GM23338 (cell line): Measurements from ENCODE around the gene RASL11A. TPM values are rescaled to one million over a fixed set of nuclear protein-coding genes. Genes with fewer than 3 reads are reported as not detected.

Experiments used
- ATAC-seq: fragments of 200-7000 bp; cut with Tn5 transposase; 3 replicates; pipeline ENCODE4 v1.9.1; 2020
- DNase-seq: peaks from one replicate; pipeline ENCODE4 v3.0.0-alpha.2; 2015; ENCODE audit warnings: low spot score
- H2AFZ ChIP-seq: fragments of 200-600 bp; sonication (generic); 2 replicates; pipeline ENCODE4 v1.8.0; 2016; ENCODE audit warnings: antibody characterized with exemption, mild to moderate bottlenecking, moderate library complexity
- H3F3A ChIP-seq: fragments of 200-600 bp; sonication (generic); replicated peaks from 2 replicates; pipeline ENCODE4 v1.8.0; 2017; ENCODE audit warnings: antibody characterized with exemption, mixed run types, low read depth
- H3K27ac ChIP-seq: fragments of 200-600 bp; sonication (generic); 2 replicates; pipeline ENCODE4 v1.6.1; 2016; ENCODE audit warnings: low read depth
- H3K27me3 ChIP-seq: fragments of 200-600 bp; sonication (generic); 2 replicates; pipeline ENCODE4 v1.8.0; 2016; ENCODE audit warnings: mild to moderate bottlenecking, mixed run types, moderate library complexity; ENCODE audit not compliant: insufficient read depth
- H3K36me3 ChIP-seq: fragments of 200-600 bp; sonication (generic); 2 replicates; pipeline ENCODE4 v1.8.0; 2016; ENCODE audit warnings: mild to moderate bottlenecking; ENCODE audit not compliant: insufficient read depth
- H3K4me1 ChIP-seq: fragments of 200-600 bp; sonication (generic); 2 replicates; pipeline ENCODE4 v1.8.0; 2016; ENCODE audit warnings: mild to moderate bottlenecking, moderate library complexity; ENCODE audit not compliant: insufficient read depth
- H3K4me2 ChIP-seq: fragments of 200-600 bp; sonication (generic); 2 replicates; pipeline ENCODE4 v1.7.1; 2017; ENCODE audit warnings: mixed run types
- H3K4me3 ChIP-seq: fragments of 200-600 bp; sonication (generic); 2 replicates; pipeline ENCODE4 v1.6.1; 2016; ENCODE audit warnings: mixed run types
- H3K79me2 ChIP-seq: fragments of 200-600 bp; sonication (generic); replicated peaks from 2 replicates; pipeline ENCODE4 v1.8.0; 2017; ENCODE audit warnings: mild to moderate bottlenecking; ENCODE audit not compliant: insufficient read depth
- H3K9me2 ChIP-seq: fragments of 200-600 bp; sonication (generic); 2 replicates; pipeline ENCODE4 v1.8.0; 2017; ENCODE audit not compliant: insufficient read depth
- H4K20me1 ChIP-seq: fragments of 200-600 bp; sonication (generic); replicated peaks from 2 replicates; pipeline ENCODE4 v1.8.0; 2017; ENCODE audit warnings: mild to moderate bottlenecking; ENCODE audit not compliant: insufficient read depth
- H3K27ac Mint-ChIP-seq: 2 replicates; pipeline ENCODE4 v1.8.0; 2020; ENCODE audit warnings: inconsistent platforms, mild to moderate bottlenecking, moderate library complexity, mixed read lengths
- H3K27me3 Mint-ChIP-seq: 3 replicates; pipeline ENCODE4 v1.8.0; 2022; ENCODE audit warnings: low read depth, mild to moderate bottlenecking, moderate library complexity, mixed read lengths, inconsistent platforms; ENCODE audit not compliant: insufficient read depth, poor library complexity
- H3K36me3 Mint-ChIP-seq: 3 replicates; pipeline ENCODE4 v1.8.0; 2021; ENCODE audit warnings: low read depth, mild to moderate bottlenecking, inconsistent platforms, moderate library complexity, mixed read lengths
- H3K4me1 Mint-ChIP-seq: 3 replicates; pipeline ENCODE4 v1.8.0; 2020; ENCODE audit warnings: mild to moderate bottlenecking, inconsistent platforms, mixed read lengths
- H3K4me3 Mint-ChIP-seq: 3 replicates; pipeline ENCODE4 v1.8.0; 2021; ENCODE audit warnings: moderate library complexity, mild to moderate bottlenecking, inconsistent platforms, mixed read lengths
- H3K9me3 Mint-ChIP-seq: 3 replicates; pipeline ENCODE4 v1.8.0; 2020; ENCODE audit warnings: moderate library complexity, mild to moderate bottlenecking, inconsistent platforms, mixed read lengths
- CREB1 ChIP-seq: fragments of 250-450 bp; sonication (Bioruptor Pico); IDR thresholded peaks from 2 replicates; pipeline ENCODE4 v1.5.0; 2020; ENCODE audit warnings: low read depth, mild to moderate bottlenecking, moderate library complexity
- CTCF ChIP-seq, 2 experiments: fragments of 200-600 bp in 1 of 2; sonication (generic) in 1 of 2; conservative IDR thresholded peaks; 2 replicates each; pipeline versions ENCODE4 v1.5.1 to v1.6.1; 2016 to 2017; ENCODE audit warnings: antibody characterized with exemption in 2 of 2, low read depth in 2 of 2, mild to moderate bottlenecking in 2 of 2, moderate library complexity in 1 of 2
- EZH2 ChIP-seq: fragments of 200-600 bp; sonication (generic); IDR thresholded peaks from one replicate; pipeline ENCODE4 v1.8.0; 2017; ENCODE audit warnings: antibody characterized with exemption, mild to moderate bottlenecking, low read depth; ENCODE audit not compliant: unreplicated experiment
- EZH2phosphoT487 ChIP-seq: fragments of 200-600 bp; sonication (generic); IDR thresholded peaks from one replicate; pipeline ENCODE4 v1.8.1; 2018; ENCODE audit warnings: antibody characterized with exemption; ENCODE audit not compliant: unreplicated experiment
- JUNB ChIP-seq: IDR thresholded peaks from one replicate; pipeline ENCODE4 v1.6.1; 2016; ENCODE audit warnings: antibody characterized with exemption; ENCODE audit not compliant: unreplicated experiment
- NANOG ChIP-seq: IDR thresholded peaks from 2 replicates; pipeline ENCODE4 v1.6.1; 2016; ENCODE audit warnings: antibody characterized with exemption, borderline replicate concordance
- POLR2AphosphoS5 ChIP-seq: IDR thresholded peaks from 2 replicates; pipeline ENCODE4 v1.6.1; 2016; ENCODE audit warnings: antibody characterized with exemption, low read depth
- REST ChIP-seq: IDR thresholded peaks from one replicate; pipeline ENCODE4 v1.6.1; 2018; ENCODE audit warnings: antibody characterized with exemption; ENCODE audit not compliant: unreplicated experiment
- STAT1 ChIP-seq: IDR thresholded peaks from one replicate; pipeline ENCODE4 v1.6.1; 2016; ENCODE audit warnings: antibody characterized with exemption; ENCODE audit not compliant: unreplicated experiment
- ZNF114 ChIP-seq: fragments of 250-450 bp; sonication (Bioruptor Pico); IDR thresholded peaks from 2 replicates; pipeline ENCODE4 v1.5.0; 2020; ENCODE audit warnings: mild to moderate bottlenecking, moderate library complexity
- ZNF331 ChIP-seq: fragments of 250-450 bp; sonication (Bioruptor Pico); IDR thresholded peaks from 2 replicates; pipeline ENCODE4 v1.5.0; 2020; ENCODE audit warnings: low read depth, mild to moderate bottlenecking, moderate library complexity
- polyA plus RNA-seq: library from polyadenylated mRNA; unstranded; fragments of >200 nt; fragmentation: Nextera tagmentation; extraction: Ambion mirVana; gene quantifications from 2 replicates; pipeline ENCODE4 v1.2.1, GENCODE V29; 2016
- total RNA-seq: library from RNA; depleted of rRNA; stranded (reverse); fragments of >200 nt; shearing (Covaris generic); gene quantifications from 2 replicates; pipeline ENCODE4 v1.2.3, GENCODE V29; 2014
- TF ChIP-seq, protein P1 (sequence below): IDR thresholded peaks from 2 replicates; pipeline ENCODE4 v1.6.1; 2016; ENCODE audit warnings: antibody characterized with exemption
- TF ChIP-seq, protein P2 (sequence below): fragments of 250-450 bp; sonication (Bioruptor Pico); IDR thresholded peaks from 2 replicates; pipeline ENCODE4 v1.5.0; 2020; ENCODE audit warnings: mild to moderate bottlenecking, moderate library complexity

Gene RASL11A
- total and polyA plus RNA-seq, 2 experiments from 2014 or later: 1.9 to 3.3 TPM

GRCh38 chr13:27273658-27274425, 3.2 kb downstream of the RASL11A start:
- TF ChIP-seq EZH2: no peak
- TF ChIP-seq, protein P1, sequence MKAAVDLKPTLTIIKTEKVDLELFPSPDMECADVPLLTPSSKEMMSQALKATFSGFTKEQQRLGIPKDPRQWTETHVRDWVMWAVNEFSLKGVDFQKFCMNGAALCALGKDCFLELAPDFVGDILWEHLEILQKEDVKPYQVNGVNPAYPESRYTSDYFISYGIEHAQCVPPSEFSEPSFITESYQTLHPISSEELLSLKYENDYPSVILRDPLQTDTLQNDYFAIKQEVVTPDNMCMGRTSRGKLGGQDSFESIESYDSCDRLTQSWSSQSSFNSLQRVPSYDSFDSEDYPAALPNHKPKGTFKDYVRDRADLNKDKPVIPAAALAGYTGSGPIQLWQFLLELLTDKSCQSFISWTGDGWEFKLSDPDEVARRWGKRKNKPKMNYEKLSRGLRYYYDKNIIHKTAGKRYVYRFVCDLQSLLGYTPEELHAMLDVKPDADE: no peak
- no peak for TF ChIP-seq NANOG
- no peak for TF ChIP-seq JUNB
- TF ChIP-seq STAT1: no peak
- no peak for TF ChIP-seq ZNF114
- no peak for TF ChIP-seq EZH2phosphoT487
- TF ChIP-seq, protein P2, sequence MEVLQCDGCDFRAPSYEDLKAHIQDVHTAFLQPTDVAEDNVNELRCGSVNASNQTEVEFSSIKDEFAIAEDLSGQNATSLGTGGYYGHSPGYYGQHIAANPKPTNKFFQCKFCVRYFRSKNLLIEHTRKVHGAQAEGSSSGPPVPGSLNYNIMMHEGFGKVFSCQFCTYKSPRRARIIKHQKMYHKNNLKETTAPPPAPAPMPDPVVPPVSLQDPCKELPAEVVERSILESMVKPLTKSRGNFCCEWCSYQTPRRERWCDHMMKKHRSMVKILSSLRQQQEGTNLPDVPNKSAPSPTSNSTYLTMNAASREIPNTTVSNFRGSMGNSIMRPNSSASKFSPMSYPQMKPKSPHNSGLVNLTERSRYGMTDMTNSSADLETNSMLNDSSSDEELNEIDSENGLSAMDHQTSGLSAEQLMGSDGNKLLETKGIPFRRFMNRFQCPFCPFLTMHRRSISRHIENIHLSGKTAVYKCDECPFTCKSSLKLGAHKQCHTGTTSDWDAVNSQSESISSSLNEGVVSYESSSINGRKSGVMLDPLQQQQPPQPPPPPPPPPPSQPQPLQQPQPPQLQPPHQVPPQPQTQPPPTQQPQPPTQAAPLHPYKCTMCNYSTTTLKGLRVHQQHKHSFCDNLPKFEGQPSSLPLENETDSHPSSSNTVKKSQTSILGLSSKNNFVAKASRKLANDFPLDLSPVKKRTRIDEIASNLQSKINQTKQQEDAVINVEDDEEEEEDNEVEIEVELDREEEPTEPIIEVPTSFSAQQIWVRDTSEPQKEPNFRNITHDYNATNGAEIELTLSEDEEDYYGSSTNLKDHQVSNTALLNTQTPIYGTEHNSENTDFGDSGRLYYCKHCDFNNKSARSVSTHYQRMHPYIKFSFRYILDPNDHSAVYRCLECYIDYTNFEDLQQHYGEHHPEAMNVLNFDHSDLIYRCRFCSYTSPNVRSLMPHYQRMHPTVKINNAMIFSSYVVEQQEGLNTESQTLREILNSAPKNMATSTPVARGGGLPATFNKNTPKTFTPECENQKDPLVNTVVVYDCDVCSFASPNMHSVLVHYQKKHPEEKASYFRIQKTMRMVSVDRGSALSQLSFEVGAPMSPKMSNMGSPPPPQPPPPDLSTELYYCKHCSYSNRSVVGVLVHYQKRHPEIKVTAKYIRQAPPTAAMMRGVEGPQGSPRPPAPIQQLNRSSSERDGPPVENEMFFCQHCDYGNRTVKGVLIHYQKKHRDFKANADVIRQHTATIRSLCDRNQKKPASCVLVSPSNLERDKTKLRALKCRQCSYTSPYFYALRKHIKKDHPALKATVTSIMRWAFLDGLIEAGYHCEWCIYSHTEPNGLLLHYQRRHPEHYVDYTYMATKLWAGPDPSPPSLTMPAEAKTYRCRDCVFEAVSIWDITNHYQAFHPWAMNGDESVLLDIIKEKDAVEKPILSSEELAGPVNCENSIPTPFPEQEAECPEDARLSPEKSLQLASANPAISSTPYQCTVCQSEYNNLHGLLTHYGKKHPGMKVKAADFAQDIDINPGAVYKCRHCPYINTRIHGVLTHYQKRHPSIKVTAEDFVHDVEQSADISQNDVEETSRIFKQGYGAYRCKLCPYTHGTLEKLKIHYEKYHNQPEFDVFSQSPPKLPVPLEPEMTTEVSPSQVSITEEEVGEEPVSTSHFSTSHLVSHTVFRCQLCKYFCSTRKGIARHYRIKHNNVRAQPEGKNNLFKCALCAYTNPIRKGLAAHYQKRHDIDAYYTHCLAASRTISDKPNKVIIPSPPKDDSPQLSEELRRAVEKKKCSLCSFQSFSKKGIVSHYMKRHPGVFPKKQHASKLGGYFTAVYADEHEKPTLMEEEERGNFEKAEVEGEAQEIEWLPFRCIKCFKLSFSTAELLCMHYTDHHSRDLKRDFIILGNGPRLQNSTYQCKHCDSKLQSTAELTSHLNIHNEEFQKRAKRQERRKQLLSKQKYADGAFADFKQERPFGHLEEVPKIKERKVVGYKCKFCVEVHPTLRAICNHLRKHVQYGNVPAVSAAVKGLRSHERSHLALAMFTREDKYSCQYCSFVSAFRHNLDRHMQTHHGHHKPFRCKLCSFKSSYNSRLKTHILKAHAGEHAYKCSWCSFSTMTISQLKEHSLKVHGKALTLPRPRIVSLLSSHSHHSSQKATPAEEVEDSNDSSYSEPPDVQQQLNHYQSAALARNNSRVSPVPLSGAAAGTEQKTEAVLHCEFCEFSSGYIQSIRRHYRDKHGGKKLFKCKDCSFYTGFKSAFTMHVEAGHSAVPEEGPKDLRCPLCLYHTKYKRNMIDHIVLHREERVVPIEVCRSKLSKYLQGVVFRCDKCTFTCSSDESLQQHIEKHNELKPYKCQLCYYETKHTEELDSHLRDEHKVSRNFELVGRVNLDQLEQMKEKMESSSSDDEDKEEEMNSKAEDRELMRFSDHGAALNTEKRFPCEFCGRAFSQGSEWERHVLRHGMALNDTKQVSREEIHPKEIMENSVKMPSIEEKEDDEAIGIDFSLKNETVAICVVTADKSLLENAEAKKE (CRISPR knock-in tag): no peak
- no peak for TF ChIP-seq POLR2AphosphoS5
- TF ChIP-seq CREB1: no peak
- no peak for TF ChIP-seq ZNF331 (CRISPR knock-in tag)
- no peak for TF ChIP-seq CTCF (conservative IDR thresholded peaks at IDR 0.05; ENCODE audit: low read depth in 2 of 2)
- TF ChIP-seq REST: no peak
- ATAC-seq: no peak
- H3K27me3 ChIP-seq: peaks cover 27% of the 10 kb centered on the region

More at GRCh38 chr13:27273658-27274425, 3.2 kb downstream of the RASL11A start:
- H3K4me2 ChIP-seq: no peak overlapping the region
- Mint-ChIP-seq H3K36me3 (no peaks in the 10 kb centered on the region), H3K4me3 (no peak overlapping the region), H3K27me3 (peaks cover 22% of the 10 kb centered on the region), H3K9me3 (no peaks in the 10 kb centered on the region; the same call in 2 of the 3 replicates), H3K27ac (no peak overlapping the region), H3K4me1 (peaks cover 14% of the 10 kb centered on the region)
- no peaks in the 10 kb centered on the region for H4K20me1 ChIP-seq
- H3K4me3 ChIP-seq: no peak overlapping the region
- H3K79me2 ChIP-seq: no peaks in the 10 kb centered on the region
- no peak overlapping the region for H2AFZ ChIP-seq
- H3F3A ChIP-seq: peaks cover 13% of the 10 kb centered on the region; the same call in 1 of the 2 replicates
- H3K27ac ChIP-seq: no peak overlapping the region
- no peaks in the 10 kb centered on the region; the same call in 1 of the 2 replicates for H3K4me1 ChIP-seq
- H3K9me2 ChIP-seq: no peaks in the 10 kb centered on the region
- no peak for DNase-seq
- H3K36me3 ChIP-seq: no peaks in the 10 kb centered on the region
